NCI-H128 (cell line): ENCODE measurements around the gene B3GALT5.

Experiments
- DNase-seq: peaks from one replicate; lab custom pipeline; 2025; ENCODE audit not compliant: unreplicated experiment; lab: John Stamatoyannopoulos, UW

B3GALT5 gene

GRCh38 chr21:39644062-39644560, 31.4 kb downstream of the B3GALT5 start:
- no peak for DNase-seq

GRCh38 chr21:39645331-39645730, 32.6 kb downstream of the B3GALT5 start:
- DNase-seq, result no peak

- no peak for DNase-seq
Measured at GRCh38 chr21:39647476-39647875, 34.7 kb downstream of the B3GALT5 start.

- DNase-seq, result no peak
Measured at GRCh38 chr21:39648879-39649278, 36.1 kb downstream of the B3GALT5 start.

- no peak for DNase-seq
Measured at GRCh38 chr21:39649526-39649925, 36.8 kb downstream of the B3GALT5 start.

GRCh38 chr21:39650306-39650705, 37.6 kb downstream of the B3GALT5 start:
- DNase-seq, result no peak

GRCh38 chr21:39650801-39651200, 38.1 kb downstream of the B3GALT5 start:
- no peak for DNase-seq

GRCh38 chr21:39651206-39651605, 38.5 kb downstream of the B3GALT5 start:
- DNase-seq, result no peak

- DNase-seq, result no peak
Measured at GRCh38 chr21:39654951-39655350, 42.2 kb downstream of the B3GALT5 start.

- DNase-seq, result no peak
Measured at GRCh38 chr21:39655589-39655988, 42.8 kb downstream of the B3GALT5 start.

- DNase-seq, result no peak
Measured at GRCh38 chr21:39656209-39656608, 43.5 kb downstream of the B3GALT5 start.

- DNase-seq, result no peak
Measured at GRCh38 chr21:39657091-39657689, 44.5 kb downstream of the B3GALT5 start.

- no peak for DNase-seq
Measured at GRCh38 chr21:39658066-39658465, 45.3 kb downstream of the B3GALT5 start.

- DNase-seq, result no peak
Measured at GRCh38 chr21:39659070-39659815, 46.5 kb downstream of the B3GALT5 start.

- peak; percentile 36 for DNase-seq
Measured at GRCh38 chr21:39660191-39660980, 47.6 kb downstream of the B3GALT5 start.

- DNase-seq, result no peak
Measured at GRCh38 chr21:39661121-39661520, 48.4 kb downstream of the B3GALT5 start.

GRCh38 chr21:39661740-39662139, 49.0 kb downstream of the B3GALT5 start:
- DNase-seq, result no peak

GRCh38 chr21:39662411-39662953, 49.7 kb downstream of the B3GALT5 start:
- no peak for DNase-seq

- no peak for DNase-seq
Measured at GRCh38 chr21:39663066-39663465, 50.3 kb downstream of the B3GALT5 start.

- DNase-seq, result no peak
Measured at GRCh38 chr21:39663742-39664492, 51.2 kb downstream of the B3GALT5 start.

- no peak for DNase-seq
Measured at GRCh38 chr21:39664586-39664985, 51.8 kb downstream of the B3GALT5 start.
